DMS114 treated with DMSO at 0.1 percent for 48 hours (cell line): ENCODE data around the gene ALPG.
"Not testable (repeated sequence)": the region's sequence is repeated elsewhere in the genome, so short reads cannot be mapped to it uniquely, and the experiment has no call there.

Experiments
- DNase-seq: peaks from one replicate; lab custom pipeline; 2025; ENCODE audit not compliant: unreplicated experiment; lab: John Stamatoyannopoulos, UW

Gene ALPG

GRCh38 chr2:232376713-232377112 lies 29.9 kb upstream of the ALPG start:
- no peak for DNase-seq

- no peak for DNase-seq
Observed at GRCh38 chr2:232377319-232377718, 29.3 kb upstream of the ALPG start.

GRCh38 chr2:232377841-232378734 lies 28.6 kb upstream of the ALPG start:
- DNase-seq, result no peak

GRCh38 chr2:232378735-232379151 lies 27.9 kb upstream of the ALPG start, which contains the start of gene ALPP:
Gene ALPP (plus strand): TSS chr2:232378751. CDS start chr2:232378803, 52 bp downstream.
- not testable (repeated sequence) for DNase-seq

- not testable (repeated sequence) for DNase-seq
Observed at GRCh38 chr2:232379610-232380590, 26.7 kb upstream of the ALPG start.

GRCh38 chr2:232381204-232382031 lies 25.2 kb upstream of the ALPG start:
- DNase-seq, result not testable (repeated sequence)

- DNase-seq, result no peak
Observed at GRCh38 chr2:232382331-232383225, 24.1 kb upstream of the ALPG start.

GRCh38 chr2:232384466-232384865 lies 22.2 kb upstream of the ALPG start:
- no peak for DNase-seq

- DNase-seq, result not testable (repeated sequence)
Observed at GRCh38 chr2:232385058-232385457, 21.6 kb upstream of the ALPG start.

GRCh38 chr2:232385660-232386489 lies 20.8 kb upstream of the ALPG start:
- DNase-seq, result no peak

- no peak for DNase-seq
Observed at GRCh38 chr2:232386490-232386739, 20.2 kb upstream of the ALPG start.

GRCh38 chr2:232386740-232387450 lies 19.7 kb upstream of the ALPG start:
- no peak for DNase-seq

GRCh38 chr2:232387451-232388171 lies 19.0 kb upstream of the ALPG start:
- DNase-seq, result no peak

GRCh38 chr2:232388324-232388891 lies 18.2 kb upstream of the ALPG start:
- DNase-seq, result no peak

GRCh38 chr2:232389327-232389726 lies 17.3 kb upstream of the ALPG start:
- no peak for DNase-seq

GRCh38 chr2:232390661-232391060 lies 16.0 kb upstream of the ALPG start:
- DNase-seq, result no peak

GRCh38 chr2:232393556-232393955 lies 13.1 kb upstream of the ALPG start:
- no peak for DNase-seq
